Mesenchymal stem cell (in vitro differentiated cells and primary cell): Measurements from ENCODE around the gene OSBPL1A.

Source experiments
- DNase-seq: peaks from one replicate; pipeline ENCODE4 v3.0.0-alpha.2; 2013
- H2AFZ ChIP-seq: one replicate; pipeline ENCODE4 v1.6.1; 2013; ENCODE audit warnings: low read depth, mild to moderate bottlenecking, control low read depth, inconsistent platforms, low read length, moderate library complexity
- H2AK5ac ChIP-seq: 2 replicates; pipeline ENCODE4 v1.6.1; 2013; ENCODE audit warnings: low read length, moderate library complexity, mild to moderate bottlenecking, inconsistent platforms; ENCODE audit not compliant: severe bottlenecking
- H2BK120ac ChIP-seq: one replicate; pipeline ENCODE4 v1.6.1; 2013; ENCODE audit warnings: low read depth, mild to moderate bottlenecking, inconsistent platforms, low read length, moderate library complexity
- H2BK12ac ChIP-seq, 2 experiments: one replicate each; pipeline ENCODE4 v1.6.1; 2013; ENCODE audit warnings: inconsistent platforms in 2 of 2, low read length in 2 of 2, mild to moderate bottlenecking in 2 of 2, moderate library complexity in 2 of 2, control low read depth in 1 of 2
- H2BK15ac ChIP-seq: one replicate; pipeline ENCODE4 v1.6.1; 2013; ENCODE audit warnings: mild to moderate bottlenecking, low read depth, inconsistent platforms; ENCODE audit not compliant: poor library complexity, severe bottlenecking
- H2BK5ac ChIP-seq: 2 replicates; pipeline ENCODE4 v1.6.1; 2013; ENCODE audit warnings: low read depth, mild to moderate bottlenecking, low read length, control low read depth, inconsistent platforms; ENCODE audit not compliant: poor library complexity, severe bottlenecking
- H3K14ac ChIP-seq, 2 experiments: one replicate each; pipeline ENCODE4 v1.6.1; 2013; ENCODE audit warnings: inconsistent platforms in 2 of 2, low read length in 2 of 2, control low read depth in 1 of 2, mild to moderate bottlenecking in 1 of 2, moderate library complexity in 1 of 2
- H3K18ac ChIP-seq, 2 experiments: one replicate each; pipeline ENCODE4 v1.6.1; 2013; ENCODE audit warnings: inconsistent platforms in 2 of 2, low read length in 2 of 2, control low read depth in 1 of 2, low read depth in 1 of 2, mild to moderate bottlenecking in 1 of 2
- H3K23ac ChIP-seq, 2 experiments: one replicate each; pipeline ENCODE4 v1.6.1; 2013; ENCODE audit warnings: inconsistent platforms in 2 of 2, low read length in 2 of 2, mild to moderate bottlenecking in 2 of 2, moderate library complexity in 2 of 2, control low read depth in 1 of 2
- H3K27ac ChIP-seq: 2 replicates; pipeline ENCODE4 v1.5.1; 2013; ENCODE audit warnings: mild to moderate bottlenecking, moderate library complexity, low read length, control low read depth, inconsistent platforms; ENCODE audit not compliant: poor library complexity, severe bottlenecking
- H3K27me3 ChIP-seq, 2 experiments: 2 replicates each; pipeline versions ENCODE4 v1.6.1 to v1.7.0; 2013; ENCODE audit warnings: low read length in 2 of 2, mild to moderate bottlenecking in 2 of 2, moderate library complexity in 2 of 2, control low read depth in 1 of 2, inconsistent platforms in 1 of 2; ENCODE audit not compliant: control insufficient read depth in 1 of 2, insufficient read depth in 1 of 2
- H3K36me3 ChIP-seq, 2 experiments: 2 replicates each; pipeline versions ENCODE4 v1.6.1 to v1.7.0; 2013; ENCODE audit warnings: low read length in 2 of 2, control low read depth in 1 of 2, inconsistent platforms in 1 of 2, low read depth in 1 of 2, mild to moderate bottlenecking in 1 of 2; ENCODE audit not compliant: insufficient read depth in 2 of 2, control insufficient read depth in 1 of 2
- H3K4ac ChIP-seq, 2 experiments: one replicate each; pipeline ENCODE4 v1.6.1; 2013; ENCODE audit warnings: inconsistent platforms in 2 of 2, low read length in 2 of 2, mild to moderate bottlenecking in 2 of 2, moderate library complexity in 2 of 2, control low read depth in 1 of 2, low read depth in 1 of 2
- H3K4me1 ChIP-seq: 2 replicates; pipeline ENCODE4 v1.6.1; 2013; ENCODE audit warnings: low read depth, low read length, control low read depth; ENCODE audit not compliant: control insufficient read depth, insufficient read depth
- H3K4me2 ChIP-seq: 2 replicates; pipeline ENCODE4 v1.6.1; 2013; ENCODE audit warnings: low read length, mild to moderate bottlenecking, inconsistent platforms; ENCODE audit not compliant: poor library complexity, severe bottlenecking
- H3K4me3 ChIP-seq, 2 experiments: 2 replicates each; pipeline versions ENCODE4 v1.5.1 to v1.7.0; 2013; ENCODE audit warnings: low read length in 2 of 2, mild to moderate bottlenecking in 2 of 2, control low read depth in 1 of 2, low read depth in 1 of 2; ENCODE audit not compliant: insufficient read depth in 1 of 2
- H3K79me1 ChIP-seq: replicated peaks from 2 replicates; pipeline ENCODE4 v1.6.1; 2013; ENCODE audit warnings: mild to moderate bottlenecking, control low read depth, low read length, inconsistent platforms; ENCODE audit not compliant: poor library complexity, severe bottlenecking
- H3K9ac ChIP-seq: 2 replicates; pipeline ENCODE4 v1.7.0; 2013; ENCODE audit warnings: mild to moderate bottlenecking, low read length, moderate library complexity
- H3K9me3 ChIP-seq: 2 replicates; pipeline ENCODE4 v1.7.0; 2013; ENCODE audit warnings: mild to moderate bottlenecking, low read length; ENCODE audit not compliant: control insufficient read depth
- H4K8ac ChIP-seq: one replicate; pipeline ENCODE4 v1.6.1; 2013; ENCODE audit warnings: inconsistent platforms, mild to moderate bottlenecking, low read length, moderate library complexity
- H4K91ac ChIP-seq: one replicate; pipeline ENCODE4 v1.6.1; 2013; ENCODE audit warnings: mild to moderate bottlenecking, low read length, inconsistent platforms
- WGBS: methylation state at CpG from one replicate; pipeline ENCODE4 v1.1.7; 2013; ENCODE audit warnings: mixed read lengths; 5-methylcytosine and 5-hydroxymethylcytosine counted together

OSBPL1A gene

GRCh38 chr18:24265502-24266064 is 132.0 kb downstream of the OSBPL1A start:
- H2BK5ac ChIP-seq: no peak overlapping the region
- no peak overlapping the region for H2BK12ac ChIP-seq
- 93% methylated on average over 4 of the region's 4 CpGs for WGBS
- no peak overlapping the region for H3K4ac ChIP-seq
- no peak overlapping the region for H2AK5ac ChIP-seq
- peaks cover 21% of the 10 kb centered on the region for H3K79me1 ChIP-seq
- H3K23ac ChIP-seq: no peak overlapping the region
- H3K4me2 ChIP-seq: no peak overlapping the region
- H3K4me3 ChIP-seq: no peak overlapping the region
- no peak overlapping the region for H3K18ac ChIP-seq
- H4K91ac ChIP-seq: no peak overlapping the region
- H4K8ac ChIP-seq: no peak overlapping the region
- H3K9me3 ChIP-seq: no peaks in the 10 kb centered on the region
- H2BK15ac ChIP-seq: no peak overlapping the region
- no peak overlapping the region for H2AFZ ChIP-seq
- H3K4me1 ChIP-seq: no peaks in the 10 kb centered on the region
- H3K14ac ChIP-seq: no peak overlapping the region
- H3K9ac ChIP-seq: no peak overlapping the region
- no peak overlapping the region for H3K27ac ChIP-seq
- H2BK120ac ChIP-seq: no peak overlapping the region
- peaks cover 0 to 11% of the 10 kb centered on the region in 2 experiments for H3K36me3 ChIP-seq
- H3K27me3 ChIP-seq: no peaks in the 10 kb centered on the region
- DNase-seq: no peak

- H3K18ac ChIP-seq: no peak overlapping the region
- H3K36me3 ChIP-seq: peaks cover 0 to 15% of the 10 kb centered on the region in 2 experiments
- H2AFZ ChIP-seq: no peak overlapping the region
- H2AK5ac ChIP-seq: no peak overlapping the region
- H2BK12ac ChIP-seq: no peak overlapping the region
- no peak overlapping the region for H4K8ac ChIP-seq
- H3K23ac ChIP-seq: no peak overlapping the region
- no peaks in the 10 kb centered on the region for H3K4me1 ChIP-seq
- no peak overlapping the region for H2BK15ac ChIP-seq
- no peak overlapping the region for H3K14ac ChIP-seq
- H2BK5ac ChIP-seq: no peak overlapping the region
- no peak overlapping the region for H3K9ac ChIP-seq
- no peak overlapping the region for H2BK120ac ChIP-seq
- no peak overlapping the region for H4K91ac ChIP-seq
- H3K79me1 ChIP-seq: peaks cover 23% of the 10 kb centered on the region
- DNase-seq: no peak
- H3K4me2 ChIP-seq: no peak overlapping the region
- no peak overlapping the region for H3K4ac ChIP-seq
- H3K9me3 ChIP-seq: no peaks in the 10 kb centered on the region
- H3K4me3 ChIP-seq: no peak overlapping the region
- H3K27me3 ChIP-seq: no peaks in the 10 kb centered on the region
- WGBS: 100% methylated on average over 1 of the region's 2 CpGs
- no peak overlapping the region for H3K27ac ChIP-seq
Observed at GRCh38 chr18:24263050-24263449, 134.6 kb downstream of the OSBPL1A start.

GRCh38 chr18:24262087-24262486 is 135.5 kb downstream of the OSBPL1A start:
- Histone ChIP-seq H3K9me3 (peaks cover 2% of the 10 kb centered on the region), H2BK5ac (no peak overlapping the region), H2BK120ac (no peak overlapping the region), H3K23ac (no peak overlapping the region), H4K91ac (no peak overlapping the region), H3K9ac (no peak overlapping the region), H2AK5ac (no peak overlapping the region), H3K27ac (no peak overlapping the region), H3K18ac (no peak overlapping the region), H2BK15ac (no peak overlapping the region), H3K36me3 (peaks cover 0 to 15% of the 10 kb centered on the region in 2 experiments), H3K79me1 (peaks cover 22% of the 10 kb centered on the region), H2AFZ (no peak overlapping the region), H2BK12ac (no peak overlapping the region), H3K14ac (no peak overlapping the region), H3K4me3 (no peak overlapping the region), H3K27me3 (no peaks in the 10 kb centered on the region), H3K4me1 (no peaks in the 10 kb centered on the region), H3K4ac (no peak overlapping the region), H4K8ac (no peak overlapping the region), H3K4me2 (no peak overlapping the region)
- 93% methylated on average over 3 of the region's 4 CpGs for WGBS
- DNase-seq: peak; percentile 47

- Histone ChIP-seq H2BK120ac (no peak overlapping the region), H2BK12ac (no peak overlapping the region)
Observed at GRCh38 chr18:24259869-24260641, 137.6 kb downstream of the OSBPL1A start.

More at GRCh38 chr18:24259869-24260641, 137.6 kb downstream of the OSBPL1A start:
- no peak overlapping the region for H3K4me2 ChIP-seq
- H3K14ac ChIP-seq: no peak overlapping the region
- no peak overlapping the region for H3K27ac ChIP-seq
- 95% methylated on average over 6 of the region's 6 CpGs for WGBS
- no peaks in the 10 kb centered on the region for H3K4me1 ChIP-seq
- no peak overlapping the region for H4K8ac ChIP-seq
- no peak for DNase-seq
- H3K23ac ChIP-seq: no peak overlapping the region
- no peak overlapping the region for H4K91ac ChIP-seq
- no peak overlapping the region for H2BK5ac ChIP-seq
- H3K4me3 ChIP-seq: no peak overlapping the region
- no peak overlapping the region for H3K9ac ChIP-seq
- H2AK5ac ChIP-seq: no peak overlapping the region
- peaks cover 0 to 4% of the 10 kb centered on the region in 2 experiments for H3K36me3 ChIP-seq
- H3K4ac ChIP-seq: no peak overlapping the region
- H3K18ac ChIP-seq: no peak overlapping the region
- H3K27me3 ChIP-seq: no peaks in the 10 kb centered on the region
- H3K79me1 ChIP-seq: peaks cover 15% of the 10 kb centered on the region
- no peak overlapping the region for H2AFZ ChIP-seq
- no peak overlapping the region for H2BK15ac ChIP-seq
- H3K9me3 ChIP-seq: peaks cover 2% of the 10 kb centered on the region
